Endothelial cell of umbilical vein (primary cell): ENCODE data around the gene TSPAN8. TPM values are rescaled to one million over a fixed set of nuclear protein-coding genes. Genes with fewer than 3 reads are reported as not detected.

Experiments used
- BruUV-seq: library from RNA; stranded (reverse); fragments of 400-500 nt; replicated peaks from 2 replicates; lab custom pipeline; 2021; lab: Mats Ljungman, UMichigan
- CTCF ChIA-PET: fragments of 300-600, 350-600 bp; sonication (Branson Sonifier 250); formaldehyde crosslinking; loops from one replicate; lab custom pipeline; 2021; ENCODE audit warnings: antibody characterized with exemption, inconsistent platforms; lab: Charles Lee
- POLR2A ChIA-PET: fragments of 300-600, 350-600 bp; sonication (Branson Sonifier 250); formaldehyde crosslinking; loops from one replicate; lab custom pipeline; 2021; ENCODE audit warnings: antibody characterized with exemption, inconsistent platforms; lab: Charles Lee
- DNase-seq: peaks from one replicate; pipeline ENCODE4 v3.0.0-alpha.2; 2011; ENCODE audit warnings: low read depth, low spot score
- FAIRE-seq: peaks from 2 replicates; lab custom pipeline; 2011; peaks lifted over from hg19 to GRCh38; lab: Jason Lieb, UNC
- H2AFZ ChIP-seq: 2 replicates; pipeline ENCODE4 v1.6.0; 2012; ENCODE audit warnings: low read depth, low read length, control low read depth, inconsistent platforms
- H3K27ac ChIP-seq: 2 replicates; pipeline ENCODE4 v1.5.1; 2011; ENCODE audit warnings: low read depth, mild to moderate bottlenecking, control low read depth, low read length, moderate library complexity; ENCODE audit not compliant: insufficient read depth
- H3K27me3 ChIP-seq, 2 experiments: 2 replicates each; pipeline versions ENCODE4 v1.6.0 to v1.6.1; 2011; ENCODE audit warnings: low read length in 2 of 2, mixed read lengths in 1 of 2; ENCODE audit not compliant: control insufficient read depth in 2 of 2, insufficient read depth in 2 of 2
- H3K36me3 ChIP-seq, 2 experiments: 2 replicates in 1 of 2; 3 replicates in 1 of 2; pipeline ENCODE4 v1.5.1; 2011; ENCODE audit warnings: low read length in 2 of 2, mild to moderate bottlenecking in 1 of 2, moderate library complexity in 1 of 2; ENCODE audit not compliant: control insufficient read depth in 2 of 2, insufficient read depth in 2 of 2; ENCODE audit errors: extremely low read depth in 1 of 2
- H3K4me1 ChIP-seq: 3 replicates; pipeline ENCODE4 v1.5.1; 2011; ENCODE audit warnings: mild to moderate bottlenecking, low read length; ENCODE audit not compliant: control insufficient read depth, insufficient read depth; ENCODE audit errors: extremely low read depth
- H3K4me2 ChIP-seq: 2 replicates; pipeline ENCODE4 v1.6.1; 2011; ENCODE audit warnings: low read length, control low read depth, mixed read lengths; ENCODE audit not compliant: insufficient read depth
- H3K4me3 ChIP-seq, 3 experiments: fragments of 200-600 bp in 1 of 3; sonication (generic), shearing (Covaris generic) in 1 of 3; replicated peaks in 1 of 3; 2 replicates each; pipeline ENCODE4 v1.5.1; 2011 to 2016; ENCODE audit warnings: control low read depth in 3 of 3, low read length in 3 of 3, mild to moderate bottlenecking in 2 of 3, inconsistent platforms in 1 of 3, low read depth in 1 of 3, moderate library complexity in 1 of 3; ENCODE audit not compliant: insufficient read depth in 1 of 3
- H3K79me2 ChIP-seq: 2 replicates; pipeline ENCODE4 v1.6.0; 2012; ENCODE audit warnings: low read length, inconsistent platforms; ENCODE audit not compliant: control insufficient read depth, insufficient read depth
- H3K9ac ChIP-seq: replicated peaks from 2 replicates; pipeline ENCODE3; 2011; ENCODE audit warnings: low read length, control low read depth; ENCODE audit not compliant: insufficient read depth; ENCODE audit errors: extremely low read depth
- H3K9me1 ChIP-seq: replicated peaks from 3 replicates; pipeline ENCODE4 v1.6.0; 2011; ENCODE audit warnings: mild to moderate bottlenecking, low read length; ENCODE audit not compliant: control insufficient read depth, insufficient read depth; ENCODE audit errors: extremely low read depth
- H3K9me3 ChIP-seq: replicated peaks from 2 replicates; pipeline ENCODE4 v1.5.1; 2012; ENCODE audit warnings: low read length, inconsistent platforms; ENCODE audit not compliant: control insufficient read depth, insufficient read depth
- H4K20me1 ChIP-seq: replicated peaks from 2 replicates; pipeline ENCODE3; 2011; ENCODE audit warnings: mild to moderate bottlenecking, low read length; ENCODE audit not compliant: control insufficient read depth, insufficient read depth; ENCODE audit errors: extremely low read depth
- EZH2 ChIP-seq: IDR thresholded peaks from 2 replicates; pipeline ENCODE4 v1.6.1; 2012; ENCODE audit warnings: borderline replicate concordance, low read depth, mild to moderate bottlenecking, moderate library complexity, low read length, inconsistent platforms; ENCODE audit not compliant: severe bottlenecking
- FOS ChIP-seq: IDR thresholded peaks from 2 replicates; pipeline ENCODE4 v1.6.1; 2011; ENCODE audit warnings: mild to moderate bottlenecking, low read length, moderate library complexity, borderline replicate concordance; ENCODE audit not compliant: insufficient read depth
- GATA2 ChIP-seq: IDR thresholded peaks from 2 replicates; pipeline ENCODE4 v1.7.0; 2011; ENCODE audit warnings: low read depth, mild to moderate bottlenecking, moderate library complexity, mixed read lengths, low read length; ENCODE audit not compliant: insufficient read length, insufficient read depth
- JUN ChIP-seq: IDR thresholded peaks from 2 replicates; pipeline ENCODE4 v1.6.1; 2011; ENCODE audit warnings: borderline replicate concordance, low read depth; ENCODE audit not compliant: insufficient read length, insufficient read depth
- MYC ChIP-seq: IDR thresholded peaks from one replicate; pipeline ENCODE4 v1.6.1; 2011; ENCODE audit warnings: mild to moderate bottlenecking, low read depth, low read length
- POLR2A ChIP-seq: IDR thresholded peaks from 2 replicates; pipeline ENCODE4 v1.6.1; 2012; ENCODE audit warnings: low read depth, mild to moderate bottlenecking, control low read depth, low read length
- POLR2AphosphoS5 ChIP-seq: IDR thresholded peaks from 2 replicates; pipeline ENCODE4 v1.6.1; 2012; ENCODE audit warnings: low read depth, mild to moderate bottlenecking, control low read depth, low read length, moderate library complexity; ENCODE audit not compliant: insufficient read depth
- dilution Hi-C: fragments of 300-500 bp; cut with MboI; formaldehyde crosslinking; loops from one replicate; pipeline ENCODE4 v1.15.0; 2019; ENCODE audit warnings: low sequenced_read_pairs; ENCODE audit not compliant: extremely low pct_ligation_motif_present
- intact Hi-C: fragments of 100-400 bp; cut with micrococcal nuclease; formaldehyde crosslinking; loops from one replicate; pipeline ENCODE4 v1.10.0; 2022
- polyA plus RNA-seq, 4 experiments: library from polyadenylated mRNA; depleted of rRNA in 3 of 4; stranded (reverse) in 3 of 4; unstranded in 1 of 4; fragments of >200 nt; gene quantifications; 2 replicates each; pipeline versions ENCODE4 v1.2.1 to v1.2.3, GENCODE V29; 2011 to 2012; ENCODE audit warnings: missing spikeins in 1 of 4
- total RNA-seq: library from RNA; stranded (reverse); gene quantifications from 2 replicates; pipeline ENCODE4 v1.2.3, GENCODE V29; 2021
- TF ChIP-seq, protein P1 (sequence below): IDR thresholded peaks from 2 replicates; pipeline ENCODE4 v1.6.1; 2011; ENCODE audit not compliant: insufficient read depth, insufficient read length
- TF ChIP-seq, protein P2 (sequence below), 2 donors: IDR thresholded peaks; 1 replicate in 1 of 2; 2 replicates in 1 of 2; pipeline ENCODE4 v1.5.1; 2011; ENCODE audit warnings: low read length in 2 of 2, mild to moderate bottlenecking in 2 of 2, moderate library complexity in 2 of 2, control low read depth in 1 of 2, inconsistent platforms in 1 of 2, low read depth in 1 of 2; ENCODE audit not compliant: insufficient read depth in 1 of 2; ENCODE audit errors: extremely low read depth in 1 of 2

The TSPAN8 gene
- total and polyA plus RNA-seq, 2 donors (not counting 3 experiments of a cell fraction or from before 2014, with no cell fraction given): 1.2 to 1.6 TPM

GRCh38 chr12:71166862-71167496 lies 9.2 kb upstream of the TSPAN8 start:
- no peak overlapping the region for H2AFZ ChIP-seq
- H3K27ac ChIP-seq: no peak overlapping the region
- BruUV-seq: no TSS peak
- no peaks in the 10 kb centered on the region for H3K36me3 ChIP-seq
- dilution Hi-C loops: no loop called here
- TF ChIP-seq, protein P1, sequence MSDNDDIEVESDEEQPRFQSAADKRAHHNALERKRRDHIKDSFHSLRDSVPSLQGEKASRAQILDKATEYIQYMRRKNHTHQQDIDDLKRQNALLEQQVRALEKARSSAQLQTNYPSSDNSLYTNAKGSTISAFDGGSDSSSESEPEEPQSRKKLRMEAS: no peak
- no peak for TF ChIP-seq POLR2AphosphoS5
- TF ChIP-seq POLR2A: no peak
- TF ChIP-seq EZH2: no peak
- TF ChIP-seq, protein P2, sequence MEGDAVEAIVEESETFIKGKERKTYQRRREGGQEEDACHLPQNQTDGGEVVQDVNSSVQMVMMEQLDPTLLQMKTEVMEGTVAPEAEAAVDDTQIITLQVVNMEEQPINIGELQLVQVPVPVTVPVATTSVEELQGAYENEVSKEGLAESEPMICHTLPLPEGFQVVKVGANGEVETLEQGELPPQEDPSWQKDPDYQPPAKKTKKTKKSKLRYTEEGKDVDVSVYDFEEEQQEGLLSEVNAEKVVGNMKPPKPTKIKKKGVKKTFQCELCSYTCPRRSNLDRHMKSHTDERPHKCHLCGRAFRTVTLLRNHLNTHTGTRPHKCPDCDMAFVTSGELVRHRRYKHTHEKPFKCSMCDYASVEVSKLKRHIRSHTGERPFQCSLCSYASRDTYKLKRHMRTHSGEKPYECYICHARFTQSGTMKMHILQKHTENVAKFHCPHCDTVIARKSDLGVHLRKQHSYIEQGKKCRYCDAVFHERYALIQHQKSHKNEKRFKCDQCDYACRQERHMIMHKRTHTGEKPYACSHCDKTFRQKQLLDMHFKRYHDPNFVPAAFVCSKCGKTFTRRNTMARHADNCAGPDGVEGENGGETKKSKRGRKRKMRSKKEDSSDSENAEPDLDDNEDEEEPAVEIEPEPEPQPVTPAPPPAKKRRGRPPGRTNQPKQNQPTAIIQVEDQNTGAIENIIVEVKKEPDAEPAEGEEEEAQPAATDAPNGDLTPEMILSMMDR (IDR thresholded peaks at IDR 0.05; ENCODE audit: extremely low read depth in 1 of 2, insufficient read depth in 1 of 2, low read depth in 1 of 2, low read length in 2 of 2): no peak
- no peak for TF ChIP-seq GATA2
- TF ChIP-seq FOS: no peak
- TF ChIP-seq JUN: no peak
- no peak for TF ChIP-seq MYC
- H3K9ac ChIP-seq: no peak overlapping the region
- DNase-seq (no peak), FAIRE-seq (no peak)
- no peak overlapping the region for H3K4me2 ChIP-seq
- H3K9me1 ChIP-seq: no peaks in the 10 kb centered on the region
- H3K4me1 ChIP-seq: no peaks in the 10 kb centered on the region
- no peaks in the 10 kb centered on the region for H4K20me1 ChIP-seq
- H3K4me3 ChIP-seq: no peak overlapping the region
- ChIA-PET POLR2A (no interaction called here), CTCF (no interaction called here)
- intact Hi-C loops: no loop called here
- no peaks in the 10 kb centered on the region for H3K9me3 ChIP-seq
- H3K27me3 ChIP-seq: no peaks in the 10 kb centered on the region
- H3K79me2 ChIP-seq: no peaks in the 10 kb centered on the region
